Measurements from ENCODE around the gene KXD1. TPM values are rescaled to one million over a fixed set of nuclear protein-coding genes. Genes with fewer than 3 reads are reported as not detected.

The KXD1 gene
- polyA plus RNA-seq, 6 donors from 2014 or later: 75.3 to 108 (median 84.5) TPM

DNA sequence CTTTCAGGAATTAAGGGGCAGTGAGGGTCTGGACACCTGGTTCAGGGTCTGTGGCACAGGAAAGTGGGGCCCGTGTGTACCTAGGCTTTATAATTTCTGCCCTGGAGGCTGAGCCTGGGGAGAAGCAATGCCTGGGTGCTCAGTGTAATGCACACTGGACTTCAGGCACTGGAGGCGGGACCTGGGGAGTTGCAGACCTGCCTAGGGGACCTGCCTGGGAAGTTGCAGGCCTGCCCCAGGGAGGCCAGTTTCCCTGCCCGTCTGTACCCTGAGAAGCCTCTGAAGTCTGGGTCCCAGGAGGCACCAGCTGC is 52.5 kb downstream of the KXD1 start:
- peaks cover 38 to 79% (median 73%) of the 10 kb centered on the region in 3 donors for H3K27me3 Mint-ChIP-seq

GRCh38 chr19:18610556-18611326 is 53.1 kb downstream of the KXD1 start:
- peak overlapping the region in 3 of 6 donors; percentile 10 to 70 (median 15) for H3K27ac Mint-ChIP-seq
- peak overlapping the region; percentile 42 to 85 (median 69) for H3K4me3 Mint-ChIP-seq
- H3K9me3 Mint-ChIP-seq: peaks cover 0 to 2% (median 0%) of the 10 kb centered on the region in 7 donors
- no peaks in the 10 kb centered on the region for H3K36me3 Mint-ChIP-seq
- H3K4me1 Mint-ChIP-seq: peaks cover 28 to 51% (median 36%) of the 10 kb centered on the region in 3 donors
- ATAC-seq (ENCODE audit: low read depth in 2 of 2) (no peak), DNase-seq (no peak)
- H3K27me3 Mint-ChIP-seq: peaks cover 35 to 79% (median 68%) of the 10 kb centered on the region in 3 donors

More for the DNA sequence above, 52.5 kb downstream of the KXD1 start:
- H3K4me3 Mint-ChIP-seq: peak overlapping the region in 2 of 8 donors; percentile 35 to 51
- ATAC-seq (ENCODE audit: low read depth in 2 of 2) (no peak), DNase-seq (no peak)
- H3K27ac Mint-ChIP-seq: no peak overlapping the region
- peaks cover 0 to 2% (median 0%) of the 10 kb centered on the region in 7 donors for H3K9me3 Mint-ChIP-seq
- peaks cover 31 to 55% (median 38%) of the 10 kb centered on the region in 3 donors for H3K4me1 Mint-ChIP-seq
- H3K36me3 Mint-ChIP-seq: no peaks in the 10 kb centered on the region

GRCh38 chr19:18611327-18612050 is 53.8 kb downstream of the KXD1 start:
- ATAC-seq (ENCODE audit: low read depth in 2 of 2): peak; percentile 60 to 62
- peak overlapping the region; percentile 72 to 91 (median 86) for H3K4me3 Mint-ChIP-seq
- DNase-seq: peak; percentile 36
- peaks cover 0 to 2% (median 0%) of the 10 kb centered on the region in 7 donors for H3K9me3 Mint-ChIP-seq
- H3K4me1 Mint-ChIP-seq: peaks cover 28 to 51% (median 36%) of the 10 kb centered on the region in 3 donors
- H3K36me3 Mint-ChIP-seq: no peaks in the 10 kb centered on the region
- peak overlapping the region in 3 of 6 donors; percentile 10 to 70 (median 15) for H3K27ac Mint-ChIP-seq
- peaks cover 35 to 87% (median 68%) of the 10 kb centered on the region in 3 donors for H3K27me3 Mint-ChIP-seq

- Mint-ChIP-seq H3K9me3 (peaks cover 0 to 2% (median 0%) of the 10 kb centered on the region in 7 donors), H3K27me3 (peaks cover 41 to 90% (median 71%) of the 10 kb centered on the region in 3 donors), H3K36me3 (no peaks in the 10 kb centered on the region), H3K4me1 (peaks cover 28 to 48% (median 34%) of the 10 kb centered on the region in 3 donors), H3K27ac (peak overlapping the region in 1 of 6 donors; percentile 8), H3K4me3 (peak overlapping the region; percentile 72 to 91 (median 86))
- peak; percentile 6 to 15 for ATAC-seq (ENCODE audit: low read depth in 2 of 2)
- no peak for DNase-seq
These were observed 54.5 kb downstream of the KXD1 start for GRCh38 chr19:18612051-18612771.

GRCh38 chr19:18612772-18613588 is 55.3 kb downstream of the KXD1 start, which contains the start of gene TMEM59L:
Gene TMEM59L, plus strand, starts transcription at chr19:18612870. Its CDS starts 89 bp downstream, at chr19:18612959.
- H3K4me3 Mint-ChIP-seq: peak within 1 kb of the TSS; percentile 72 to 91 (median 86)
- peaks cover 47 to 90% (median 74%) of the 10 kb centered on the region in 3 donors for H3K27me3 Mint-ChIP-seq
- DNase-seq (peak; percentile 48), ATAC-seq (ENCODE audit: low read depth in 2 of 2) (peak; percentile 64 to 71)
- peaks cover 28 to 41% (median 28%) of the 10 kb centered on the region in 3 donors for H3K4me1 Mint-ChIP-seq
- peak within 1 kb of the TSS in 2 of 6 donors; percentile 8 to 60 for H3K27ac Mint-ChIP-seq
- peaks cover 0 to 2% (median 0%) of the 10 kb centered on the region in 7 donors for H3K9me3 Mint-ChIP-seq
- H3K36me3 Mint-ChIP-seq: no peaks in the 10 kb centered on the region

GRCh38 chr19:18613589-18614234 is 56.0 kb downstream of the KXD1 start:
- Mint-ChIP-seq H3K4me3 (peak overlapping the region; percentile 36 to 85 (median 80)), H3K4me1 (peaks cover 25 to 37% (median 28%) of the 10 kb centered on the region in 3 donors), H3K27me3 (peaks cover 44 to 87% (median 68%) of the 10 kb centered on the region in 3 donors), H3K9me3 (peaks cover 0 to 2% (median 0%) of the 10 kb centered on the region in 7 donors), H3K27ac (peak overlapping the region in 2 of 6 donors; percentile 60 to 84), H3K36me3 (no peaks in the 10 kb centered on the region)
- DNase-seq (no peak), ATAC-seq (ENCODE audit: low read depth in 2 of 2) (no peak)

DNA sequence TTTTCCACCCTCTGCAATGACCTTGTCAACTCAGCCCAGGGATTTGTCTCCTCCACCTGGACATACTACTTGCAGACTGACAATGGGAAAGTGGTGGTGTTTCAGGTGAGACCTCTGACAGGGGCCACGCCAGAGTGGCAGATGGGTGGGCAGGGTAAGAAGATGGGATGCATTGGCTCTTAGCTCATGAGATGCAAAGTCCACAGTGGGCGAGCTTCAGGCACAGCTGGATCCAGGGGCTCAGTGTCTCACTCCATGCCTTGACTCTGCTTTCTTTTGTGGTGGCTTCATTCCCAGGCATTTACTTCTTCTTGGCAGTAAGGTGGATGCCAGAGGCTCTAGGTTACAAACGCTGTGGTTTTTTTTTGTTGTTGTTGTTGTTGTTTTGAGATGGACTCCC is 58.4 kb downstream of the KXD1 start:
- Mint-ChIP-seq H3K4me3 (no peak overlapping the region), H3K9me3 (peaks cover 0 to 2% (median 0%) of the 10 kb centered on the region in 7 donors), H3K4me1 (peaks cover 18 to 27% (median 22%) of the 10 kb centered on the region in 3 donors), H3K36me3 (no peaks in the 10 kb centered on the region), H3K27ac (peak overlapping the region in 1 of 6 donors; percentile 33), H3K27me3 (peaks cover 31 to 85% (median 57%) of the 10 kb centered on the region in 3 donors)
- ATAC-seq (ENCODE audit: low read depth in 2 of 2): no peak
- no peak for DNase-seq

GRCh38 chr19:18617562-18617961 is 59.9 kb downstream of the KXD1 start:
- ATAC-seq (ENCODE audit: low read depth in 2 of 2): no peak
- DNase-seq: no peak
- no peaks in the 10 kb centered on the region for H3K36me3 Mint-ChIP-seq
- H3K27ac Mint-ChIP-seq: no peak overlapping the region
- peaks cover 8 to 15% (median 11%) of the 10 kb centered on the region in 3 donors for H3K4me1 Mint-ChIP-seq
- H3K9me3 Mint-ChIP-seq: peaks cover 0 to 2% (median 0%) of the 10 kb centered on the region in 7 donors
- peaks cover 24 to 78% (median 45%) of the 10 kb centered on the region in 3 donors for H3K27me3 Mint-ChIP-seq
- no peak overlapping the region for H3K4me3 Mint-ChIP-seq

DNA sequence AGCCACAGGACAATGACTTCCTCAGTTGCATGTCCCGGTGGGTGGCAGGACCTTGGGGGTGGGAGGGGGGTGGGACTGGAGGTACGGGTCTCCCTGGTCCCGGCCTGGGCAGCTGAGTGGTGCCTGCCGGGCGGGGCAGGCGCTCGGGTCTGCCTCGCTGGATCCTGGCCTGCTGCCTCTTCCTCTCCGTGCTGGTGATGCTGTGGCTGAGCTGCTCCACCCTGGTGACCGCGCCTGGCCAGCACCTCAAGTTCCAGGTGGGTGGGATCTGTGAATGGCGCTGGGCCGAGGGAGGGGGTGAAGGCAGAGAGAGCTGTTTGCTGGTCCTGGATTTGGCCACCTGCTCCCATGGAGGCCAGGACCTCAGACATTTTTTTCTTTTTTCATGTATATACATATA is 60.6 kb downstream of the KXD1 start:
- DNase-seq (no peak), ATAC-seq (ENCODE audit: low read depth in 2 of 2) (no peak)
- peaks cover 0 to 2% (median 0%) of the 10 kb centered on the region in 7 donors for H3K9me3 Mint-ChIP-seq
- H3K27ac Mint-ChIP-seq: no peak overlapping the region
- H3K4me1 Mint-ChIP-seq: peaks cover 6 to 12% (median 9%) of the 10 kb centered on the region in 3 donors
- H3K27me3 Mint-ChIP-seq: peaks cover 23 to 78% (median 40%) of the 10 kb centered on the region in 3 donors
- no peaks in the 10 kb centered on the region for H3K36me3 Mint-ChIP-seq
- peak overlapping the region in 1 of 8 donors; percentile 42 for H3K4me3 Mint-ChIP-seq
